ENCODE results near the gene GGA2. TPM values are rescaled to one million over a fixed set of nuclear protein-coding genes. Genes with fewer than 3 reads are reported as not detected.
"Not testable (repeated sequence)": the region's sequence is repeated elsewhere in the genome, so short reads cannot be mapped to it uniquely, and the experiment has no call there.

Gene GGA2
- total RNA-seq, 2 donors from 2014 or later, result 42.0 to 59.7 TPM

GRCh38 chr16:23437542-23437941 is 72.8 kb downstream of the GGA2 start:
- DNase-seq (ENCODE audit: low spot score); intact Hi-C loops (cut with DNase I): not testable (repeated sequence)

- intact Hi-C loops (cut with DNase I), result no loop called here
- no peak for DNase-seq (ENCODE audit: low spot score)
Measured at GRCh38 chr16:23436951-23437350, 73.3 kb downstream of the GGA2 start.

- intact Hi-C loops (cut with DNase I), result no loop called here
- DNase-seq (ENCODE audit: low spot score), result no peak
Measured at GRCh38 chr16:23435500-23435899, 74.8 kb downstream of the GGA2 start.

- no peak for DNase-seq (ENCODE audit: low spot score)
- intact Hi-C loops (cut with DNase I), result loop anchor here (5.0 kb wide), 1 partner anchor 252 kb away; the partner anchor contains the start of gene SCNN1G (in 2 of the 2)
Measured at GRCh38 chr16:23434380-23434779, 75.9 kb downstream of the GGA2 start.

- DNase-seq (ENCODE audit: low spot score), result no peak
- intact Hi-C loops (cut with DNase I), result loop anchor here (5.0 kb wide), 1 partner anchor 251 kb away; the partner anchor contains the start of gene SCNN1G (in 2 of the 2)
Measured at GRCh38 chr16:23433261-23433920, 76.9 kb downstream of the GGA2 start.

- intact Hi-C loops (cut with DNase I), result loop anchor here (5.0 kb wide), 1 partner anchor 250 kb away; the partner anchor contains the start of gene SCNN1G (in 2 of the 2)
- DNase-seq (ENCODE audit: low spot score), result no peak
Measured at GRCh38 chr16:23432176-23433128, 77.8 kb downstream of the GGA2 start.

- no peak for DNase-seq (ENCODE audit: low spot score)
- intact Hi-C loops (cut with DNase I), result no loop called here
Measured at GRCh38 chr16:23428351-23428750, 81.9 kb downstream of the GGA2 start.

- no peak for DNase-seq (ENCODE audit: low spot score)
- intact Hi-C loops (cut with DNase I), result no loop called here
Measured at GRCh38 chr16:23424292-23424958, 85.9 kb downstream of the GGA2 start.

GRCh38 chr16:23423496-23424049 is 86.7 kb downstream of the GGA2 start:
- intact Hi-C loops (cut with DNase I), result no loop called here
- peak; percentile 84 for DNase-seq (ENCODE audit: low spot score)

- intact Hi-C loops (cut with DNase I), result no loop called here
- no peak for DNase-seq (ENCODE audit: low spot score)
Measured at GRCh38 chr16:23420011-23420410, 90.3 kb downstream of the GGA2 start.

- intact Hi-C loops (cut with DNase I), result no loop called here
Measured at GRCh38 chr16:23416816-23417215, 93.5 kb downstream of the GGA2 start.

GRCh38 chr16:23414731-23415130 is 95.6 kb downstream of the GGA2 start:
- intact Hi-C loops (cut with DNase I), result no loop called here
- DNase-seq (ENCODE audit: low spot score), result no peak

More at GRCh38 chr16:23416816-23417215, 93.5 kb downstream of the GGA2 start:
- DNase-seq (ENCODE audit: low spot score), result no peak

Other genes with a start within 250 kb of the GGA2 start
- 1 to 10 TPM; 2.7 to 4.5 TPM for gene SCNN1B, start 208.2 kb downstream of the GGA2 start, total RNA-seq
- 10 to 100 TPM; 13.5 to 17.4 TPM for gene COG7, start 57.3 kb downstream of the GGA2 start, total RNA-seq
- gene EARS2, start 46.9 kb upstream of the GGA2 start, total RNA-seq, result 10 to 100 TPM in 1 of 2 donors, 1 to 10 TPM in 1; 9.9 to 11.1 TPM
- gene UBFD1, start 47.2 kb upstream of the GGA2 start, total RNA-seq, result 10 to 100 TPM; 37.3 to 37.4 TPM
- gene NDUFAB1, start 85.8 kb upstream of the GGA2 start, total RNA-seq, result 10 to 100 TPM; 56.1 to 61.0 TPM
- gene PALB2, start 130.8 kb upstream of the GGA2 start, total RNA-seq, result 10 to 100 TPM in 1 of 2 donors, 1 to 10 TPM in 1; 7.7 to 10.2 TPM
- gene DCTN5, start 131.0 kb upstream of the GGA2 start, total RNA-seq, result 10 to 100 TPM; 46.7 to 48.2 TPM
- gene PLK1, start 168.4 kb upstream of the GGA2 start, total RNA-seq, result 1 to 10 TPM in 1 of 2 donors, under 1 TPM in 1; 0.67 to 1.8 TPM
- gene ERN2, start 202.7 kb upstream of the GGA2 start, total RNA-seq, result not detected
- gene CHP2, start 244.5 kb upstream of the GGA2 start, total RNA-seq, result under 1 TPM in 1 of 2 donors, not detected in 1; 0.14 TPM

Measured in posterior vena cava (tissue), 2 donors.